SKM-1 treated with dmso at 0.1 percent for 144 hours (cell line): ENCODE results near the gene CISD2.
"Not testable (repeated sequence)": the region's sequence is repeated elsewhere in the genome, so short reads cannot be mapped to it uniquely, and the experiment has no call there.

Source experiments
- DNase-seq: peaks from one replicate; lab custom pipeline; 2025; ENCODE audit not compliant: unreplicated experiment; lab: John Stamatoyannopoulos, UW

The CISD2 gene

GRCh38 chr4:102849579-102850104, 19.1 kb upstream of the CISD2 start:
- no peak for DNase-seq

- DNase-seq: no peak
Measured at GRCh38 chr4:102850370-102850769, 18.4 kb upstream of the CISD2 start.

GRCh38 chr4:102858828-102859464, 9.8 kb upstream of the CISD2 start:
- no peak for DNase-seq

GRCh38 chr4:102860611-102861324, 8.0 kb upstream of the CISD2 start:
- no peak for DNase-seq

DNA sequence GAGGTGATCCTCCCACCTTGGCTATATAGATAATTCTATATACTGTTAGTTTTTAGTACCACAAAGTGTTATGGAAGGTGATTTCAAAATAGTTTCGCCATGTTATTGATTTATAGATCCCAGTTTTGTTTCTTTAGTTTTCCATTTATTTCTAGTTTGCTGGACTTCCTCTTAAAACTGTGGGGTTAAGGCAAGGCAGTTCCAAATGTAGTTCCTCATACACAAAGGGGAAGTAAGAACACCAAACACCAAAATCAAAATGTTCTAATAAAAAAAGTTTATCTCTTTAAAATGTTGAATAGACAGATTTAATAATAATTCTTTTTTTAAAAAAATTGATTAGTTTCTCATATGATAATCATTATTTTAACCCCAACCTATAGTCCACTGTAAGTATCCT, 6.8 kb upstream of the CISD2 start:
- DNase-seq: peak; percentile 69

DNA sequence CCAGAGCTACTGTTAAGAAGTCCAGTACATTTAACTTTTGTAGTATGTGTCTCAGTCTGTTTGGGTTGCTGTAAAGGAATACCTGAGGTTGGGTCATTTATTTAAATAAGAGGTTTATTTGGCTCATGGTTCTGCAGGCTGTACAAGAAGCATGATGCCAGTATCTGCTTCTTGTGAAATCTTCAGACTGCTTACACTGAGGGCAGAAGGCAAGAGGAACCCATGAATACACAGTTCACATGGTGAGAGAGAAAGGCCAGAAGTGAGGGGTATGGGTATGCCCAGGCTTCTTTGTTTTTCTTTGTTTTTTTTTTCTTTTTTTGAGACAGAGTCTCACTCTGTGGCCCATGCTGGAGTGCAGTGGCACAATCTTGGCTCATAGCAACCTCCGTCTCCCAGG, 6.0 kb upstream of the CISD2 start:
- DNase-seq: peak; percentile 41

- not testable (repeated sequence) for DNase-seq
Measured at GRCh38 chr4:102865327-102865726, 3.5 kb upstream of the CISD2 start.

DNA sequence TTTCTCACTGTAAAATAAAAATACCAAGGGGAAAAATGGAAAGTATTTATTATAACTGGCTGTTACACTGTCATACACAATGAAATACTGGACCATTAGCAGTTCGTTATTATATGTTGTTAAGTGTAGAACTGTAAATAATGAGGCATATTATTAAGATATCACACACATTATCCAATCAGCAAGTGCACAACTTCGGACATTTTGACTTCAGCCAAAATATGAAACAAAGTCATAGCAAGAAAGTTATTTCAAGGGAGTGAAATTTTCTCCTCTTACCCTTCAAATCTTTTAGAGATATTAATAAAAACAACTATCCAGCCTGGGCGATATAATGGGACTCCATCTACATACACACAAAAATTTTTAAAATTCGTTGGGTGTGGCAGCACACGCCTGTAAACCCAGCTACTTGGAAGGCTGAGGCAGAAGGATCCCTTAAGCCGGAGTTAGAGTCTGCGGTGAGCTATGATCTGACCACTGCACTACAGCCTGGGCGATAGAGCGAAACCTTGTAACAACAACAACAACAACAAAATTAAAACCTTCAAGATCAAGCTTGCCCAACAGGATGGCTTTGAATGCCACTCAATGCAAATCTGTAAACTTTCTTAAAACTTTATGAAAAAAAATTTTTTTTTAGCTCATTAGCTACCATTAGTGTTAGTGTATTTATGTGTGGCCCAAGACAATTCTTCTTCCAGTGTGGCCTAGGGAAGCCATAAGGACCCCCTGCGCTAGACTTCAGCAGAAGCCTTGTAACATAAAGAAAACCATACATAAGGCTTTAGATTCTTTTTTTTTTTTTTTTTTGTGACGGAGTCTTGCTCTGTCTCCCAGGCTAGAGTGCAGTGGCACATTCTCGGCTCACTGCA, 1.3 kb upstream of the CISD2 start:
- peak; percentile 20 for DNase-seq

GRCh38 chr4:102868153-102868780, 525 bp upstream of the CISD2 start:
- no peak for DNase-seq

- no peak for DNase-seq
Measured at GRCh38 chr4:102869569-102870197, 891 bp downstream of the CISD2 start.

DNA sequence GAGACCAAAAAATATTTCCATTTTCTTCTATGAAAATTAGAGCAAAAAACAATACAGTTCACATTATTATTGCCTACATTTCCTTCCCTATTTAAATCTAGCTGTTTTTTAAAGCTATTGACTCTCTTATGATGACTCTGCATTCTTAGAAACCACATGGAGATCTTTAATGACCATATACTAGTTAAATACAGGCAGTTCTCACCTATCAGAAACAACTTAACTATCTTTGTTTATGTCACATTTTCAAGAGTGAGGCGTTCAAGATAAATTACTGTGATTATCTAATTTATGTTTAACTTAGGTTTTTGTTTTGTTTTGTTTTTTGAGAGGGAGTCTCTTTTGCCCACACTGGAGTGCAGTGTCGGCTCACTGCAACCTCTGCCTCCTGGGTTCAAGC, 3.0 kb downstream of the CISD2 start:
- no peak for DNase-seq

- DNase-seq: not testable (repeated sequence)
Measured at GRCh38 chr4:102877477-102878106, 8.8 kb downstream of the CISD2 start.

GRCh38 chr4:102878349-102878748, 9.6 kb downstream of the CISD2 start:
- DNase-seq: peak; percentile 25

GRCh38 chr4:102878901-102879300, 10.1 kb downstream of the CISD2 start:
- no peak for DNase-seq

DNA sequence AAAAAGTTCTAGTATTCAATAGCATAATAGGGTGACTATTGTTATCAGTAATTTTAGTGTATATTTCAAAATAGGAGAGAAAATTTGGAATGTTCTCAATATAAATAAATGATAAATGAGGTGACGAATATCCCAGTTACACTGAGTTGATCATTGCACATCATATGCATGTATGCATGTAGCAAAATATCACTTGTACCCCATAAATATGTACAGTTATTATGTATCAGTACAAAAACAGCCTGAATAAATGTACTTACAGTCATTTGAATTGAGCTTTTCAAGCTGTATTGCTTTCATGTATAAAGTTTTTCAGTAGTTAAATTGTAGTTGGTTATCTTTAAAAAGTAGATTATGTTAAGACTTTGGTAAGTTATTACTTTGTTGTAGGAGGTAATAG, 12.6 kb downstream of the CISD2 start:
- DNase-seq: no peak

DNA sequence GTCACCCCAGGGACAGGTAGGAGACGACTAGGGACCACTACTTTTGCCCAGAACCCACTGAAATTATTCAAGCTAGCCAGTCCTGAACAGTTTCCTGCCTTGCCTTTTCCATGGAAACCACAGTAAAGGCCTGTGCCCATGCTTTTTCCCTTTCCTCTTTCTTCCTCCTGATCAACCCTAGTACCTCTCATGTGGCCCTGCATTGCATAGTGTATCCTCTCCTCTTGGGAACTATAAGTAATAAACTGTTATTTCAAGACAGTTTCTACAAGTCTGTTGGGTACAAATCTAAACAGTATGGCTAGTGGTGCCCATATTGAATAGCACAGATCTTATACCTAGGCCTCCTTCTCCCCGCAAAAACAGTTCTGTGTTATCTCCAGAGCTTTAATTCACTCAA, 14.5 kb downstream of the CISD2 start:
- DNase-seq: no peak

- not testable (repeated sequence) for DNase-seq
Measured at GRCh38 chr4:102888570-102888969, 19.8 kb downstream of the CISD2 start.

DNA sequence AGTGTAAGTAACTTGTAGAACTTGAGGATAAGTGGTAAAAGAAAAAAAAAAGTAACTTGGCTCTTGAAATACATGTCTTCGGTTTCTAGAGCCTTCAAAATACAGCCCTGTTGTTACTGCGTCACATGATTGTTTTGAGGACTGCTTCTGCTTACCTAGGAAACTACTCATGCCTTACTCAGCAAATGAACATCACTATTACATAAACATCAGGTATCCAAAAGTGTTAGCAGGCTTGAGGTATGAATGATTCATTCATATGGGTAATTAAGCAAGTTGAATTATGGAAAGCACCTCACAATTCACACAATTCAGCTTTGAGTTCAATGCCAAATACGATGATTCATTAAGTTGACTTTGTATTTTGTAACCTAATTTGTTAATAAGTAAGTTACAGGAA, 21.1 kb downstream of the CISD2 start:
- DNase-seq: not testable (repeated sequence)

DNA sequence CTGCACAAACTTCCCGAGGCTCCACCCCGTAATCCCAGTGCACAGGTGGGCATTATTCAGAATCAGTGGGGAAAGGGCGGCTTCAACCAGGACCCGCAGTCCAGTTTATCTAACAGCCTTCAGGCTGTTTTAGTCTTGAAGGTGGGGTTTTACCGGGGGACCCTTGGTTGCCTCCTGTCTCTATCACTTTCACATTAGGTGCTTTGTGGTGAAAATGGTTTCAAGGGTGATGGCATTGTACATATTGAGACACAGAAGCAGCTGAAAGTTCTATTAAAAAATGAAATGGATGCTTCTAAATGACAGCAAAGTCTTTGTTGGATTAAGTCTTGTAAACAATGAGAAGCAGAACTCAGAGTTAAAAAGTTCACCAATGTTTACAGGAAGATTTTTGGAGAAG, 27.8 kb downstream of the CISD2 start:
- not testable (repeated sequence) for DNase-seq

DNA sequence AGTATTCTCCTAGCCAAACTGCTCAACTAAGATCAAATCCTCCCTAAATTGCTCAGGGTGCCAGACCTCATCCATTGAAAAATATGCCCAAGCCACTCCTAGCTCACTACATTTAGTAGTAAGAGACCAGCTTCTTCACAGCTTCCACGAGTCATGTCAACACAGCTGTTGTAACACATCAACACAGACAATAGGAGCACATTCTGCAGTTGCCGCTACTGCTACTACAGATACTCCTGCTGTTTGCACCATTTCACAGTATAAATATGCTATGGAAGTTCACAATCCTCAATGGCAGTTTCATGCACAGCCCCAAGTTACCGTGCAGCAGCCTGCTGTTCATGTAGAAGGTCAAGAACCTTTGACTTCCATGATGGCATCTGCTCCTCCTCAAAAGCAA, 28.8 kb downstream of the CISD2 start:
- not testable (repeated sequence) for DNase-seq
